Gastroesophageal sphincter (tissue), 3 donors: ENCODE results near the gene CSGALNACT2.

Source experiments
- POLR2A ChIP-seq, 2 donors: fragments of 450-650 bp; IDR thresholded peaks; one replicate each; pipeline ENCODE4 v1.6.1; 2017; ENCODE audit warnings: antibody characterized with exemption in 2 of 2, mild to moderate bottlenecking in 2 of 2, moderate library complexity in 1 of 2
- POLR2AphosphoS5 ChIP-seq: sonication (generic); formaldehyde crosslinking; IDR thresholded peaks from one replicate; pipeline ENCODE4 v1.6.1; 2017; ENCODE audit warnings: antibody characterized with exemption
- TF ChIP-seq, protein P1 (sequence below), 4 experiments: fragments of 200-600 bp in 2 of 4; fragments of 450-650 bp in 2 of 4; sonication (generic) in 1 of 4; IDR thresholded peaks; one replicate each; pipeline ENCODE4 v1.5.1; 2017 to 2019; ENCODE audit warnings: antibody characterized with exemption in 4 of 4, mild to moderate bottlenecking in 2 of 4, moderate library complexity in 2 of 4

DNA sequence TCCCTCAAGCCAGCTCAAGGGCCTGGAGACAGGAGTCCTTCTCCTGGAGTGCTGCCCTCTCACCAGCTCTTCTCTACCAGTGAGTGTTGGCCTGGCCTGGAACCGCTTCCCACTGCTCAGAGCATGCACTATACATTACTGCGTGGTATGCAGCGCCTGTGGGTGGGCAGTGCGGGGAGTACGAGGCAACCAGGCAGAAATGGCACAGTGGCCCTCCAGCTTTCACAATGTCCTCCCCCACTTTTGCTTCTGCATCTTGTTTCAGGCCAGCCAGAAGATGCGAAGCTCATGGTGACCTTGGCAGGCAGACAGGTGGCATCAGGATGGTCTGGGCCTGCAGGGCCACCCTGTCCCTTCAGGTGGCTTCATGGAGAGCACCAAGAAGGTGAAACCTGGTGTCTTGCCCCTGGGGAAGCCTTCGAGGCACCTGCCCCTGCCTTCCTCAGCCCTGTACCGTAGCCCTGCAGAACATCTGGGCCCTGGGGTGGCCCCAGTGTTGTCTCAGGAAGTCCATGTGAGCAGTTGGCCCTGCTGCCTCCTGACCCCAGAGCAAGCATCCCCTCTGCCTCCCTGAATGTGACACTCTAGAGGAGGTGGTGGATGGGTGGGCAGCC lies 92.8 kb downstream of the CSGALNACT2 start:
- TF ChIP-seq, protein P1, sequence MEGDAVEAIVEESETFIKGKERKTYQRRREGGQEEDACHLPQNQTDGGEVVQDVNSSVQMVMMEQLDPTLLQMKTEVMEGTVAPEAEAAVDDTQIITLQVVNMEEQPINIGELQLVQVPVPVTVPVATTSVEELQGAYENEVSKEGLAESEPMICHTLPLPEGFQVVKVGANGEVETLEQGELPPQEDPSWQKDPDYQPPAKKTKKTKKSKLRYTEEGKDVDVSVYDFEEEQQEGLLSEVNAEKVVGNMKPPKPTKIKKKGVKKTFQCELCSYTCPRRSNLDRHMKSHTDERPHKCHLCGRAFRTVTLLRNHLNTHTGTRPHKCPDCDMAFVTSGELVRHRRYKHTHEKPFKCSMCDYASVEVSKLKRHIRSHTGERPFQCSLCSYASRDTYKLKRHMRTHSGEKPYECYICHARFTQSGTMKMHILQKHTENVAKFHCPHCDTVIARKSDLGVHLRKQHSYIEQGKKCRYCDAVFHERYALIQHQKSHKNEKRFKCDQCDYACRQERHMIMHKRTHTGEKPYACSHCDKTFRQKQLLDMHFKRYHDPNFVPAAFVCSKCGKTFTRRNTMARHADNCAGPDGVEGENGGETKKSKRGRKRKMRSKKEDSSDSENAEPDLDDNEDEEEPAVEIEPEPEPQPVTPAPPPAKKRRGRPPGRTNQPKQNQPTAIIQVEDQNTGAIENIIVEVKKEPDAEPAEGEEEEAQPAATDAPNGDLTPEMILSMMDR (IDR thresholded peaks at IDR 0.05): no peak
- TF ChIP-seq POLR2AphosphoS5: no peak
- TF ChIP-seq POLR2A (IDR thresholded peaks at IDR 0.05): no peak
